ENCODE data around the gene CCDC146.

GRCh38 chr7:77313085-77313484 is 190.7 kb downstream of the CCDC146 start:
- TF ChIP-seq GATA2 (IDR thresholded peaks at IDR 0.05; ENCODE audit: low read depth, low read length) (no peak), GATA3 (IDR thresholded peaks at IDR 0.05; ENCODE audit: low read depth, low read length) (no peak)

Measured in SH-SY5Y (cell line).